ENCODE results near the gene DUSP1. TPM values are rescaled to one million over a fixed set of nuclear protein-coding genes. Genes with fewer than 3 reads are reported as not detected.

DUSP1 gene
- total RNA-seq, 1 experiment from 2014 or later: 594 TPM

- CTCF ChIA-PET: interaction anchor here (0.6 to 4.3 kb wide), 13 partner anchors 9 to 577 kb away, joined by 3 to 29 read pairs (median 3); no protein-coding TSS in a partner anchor
- no peak overlapping the region for H3K4me3 Mint-ChIP-seq (ENCODE audit: unreplicated experiment)
- POLR2A ChIA-PET: interaction anchor here (0.6 to 4.3 kb wide), 10 partner anchors 8 to 176 kb away, joined by 3 to 44 read pairs (median 3); partner anchors contain the start of gene DUSP1
These were observed 10.0 kb downstream of the DUSP1 start for GRCh38 chr5:172760959-172761358.

GRCh38 chr5:172760136-172760535 is 10.9 kb downstream of the DUSP1 start:
- Mint-ChIP-seq H3K27ac (ENCODE audit: low read depth, unreplicated experiment) (no peak overlapping the region), H3K4me3 (ENCODE audit: unreplicated experiment) (no peak overlapping the region), H3K4me1 (ENCODE audit: insufficient read depth, unreplicated experiment) (peaks cover 18% of the 10 kb centered on the region), H3K36me3 (ENCODE audit: insufficient read depth, unreplicated experiment) (peaks cover 36% of the 10 kb centered on the region), H3K27me3 (ENCODE audit: insufficient read depth, unreplicated experiment) (no peaks in the 10 kb centered on the region), H3K9me3 (ENCODE audit: unreplicated experiment) (peaks cover 17% of the 10 kb centered on the region)
- no peak for DNase-seq (ENCODE audit: unreplicated experiment)
- ChIA-PET POLR2A (interaction anchor here (0.7 to 4.3 kb wide), 10 partner anchors 9 to 168 kb away, joined by 3 to 44 read pairs (median 4); partner anchors contain the start of gene DUSP1), CTCF (interaction anchor here (0.6 to 4.3 kb wide), 8 partner anchors 27 to 340 kb away, joined by 3 to 29 read pairs (median 4); no protein-coding TSS in a partner anchor)
- intact Hi-C loops (cut with micrococcal nuclease): no loop called here
- no TSS peak for BruUV-seq (replicated peaks)
- no peak for TF ChIP-seq CTCF (IDR thresholded peaks at IDR 0.05; ENCODE audit: unreplicated experiment)

More at GRCh38 chr5:172760959-172761358, 10.0 kb downstream of the DUSP1 start:
- no peak for TF ChIP-seq CTCF (IDR thresholded peaks at IDR 0.05; ENCODE audit: unreplicated experiment)
- intact Hi-C loops (cut with micrococcal nuclease): no loop called here
- Mint-ChIP-seq H3K36me3 (ENCODE audit: insufficient read depth, unreplicated experiment) (peaks cover 45% of the 10 kb centered on the region), H3K9me3 (ENCODE audit: unreplicated experiment) (peaks cover 17% of the 10 kb centered on the region), H3K27ac (ENCODE audit: low read depth, unreplicated experiment) (no peak overlapping the region), H3K4me1 (ENCODE audit: insufficient read depth, unreplicated experiment) (peaks cover 26% of the 10 kb centered on the region), H3K27me3 (ENCODE audit: insufficient read depth, unreplicated experiment) (no peaks in the 10 kb centered on the region)
- peak; percentile 27 for DNase-seq (ENCODE audit: unreplicated experiment)
- BruUV-seq (replicated peaks): no TSS peak

GRCh38 chr5:172758834-172759149 is 12.2 kb downstream of the DUSP1 start:
- ChIA-PET POLR2A (interaction anchor here (0.6 to 4.3 kb wide), 10 partner anchors 8 to 1131 kb away, joined by 3 to 44 read pairs (median 4); partner anchors contain the start of gene DUSP1), CTCF (interaction anchor here (1.6 to 4.3 kb wide), 3 partner anchors 42 to 173 kb away, joined by 4 to 29 read pairs (median 14); no protein-coding TSS in a partner anchor)
- intact Hi-C loops (cut with micrococcal nuclease): no loop called here
- BruUV-seq (replicated peaks): no TSS peak
- H3K4me1 Mint-ChIP-seq (ENCODE audit: insufficient read depth, unreplicated experiment): peaks cover 12% of the 10 kb centered on the region
- no peak overlapping the region for H3K27ac Mint-ChIP-seq (ENCODE audit: low read depth, unreplicated experiment)
- peaks cover 17% of the 10 kb centered on the region for H3K9me3 Mint-ChIP-seq (ENCODE audit: unreplicated experiment)
- no peaks in the 10 kb centered on the region for H3K27me3 Mint-ChIP-seq (ENCODE audit: insufficient read depth, unreplicated experiment)
- peaks cover 23% of the 10 kb centered on the region for H3K36me3 Mint-ChIP-seq (ENCODE audit: insufficient read depth, unreplicated experiment)
- no peak for DNase-seq (ENCODE audit: unreplicated experiment)
- H3K4me3 Mint-ChIP-seq (ENCODE audit: unreplicated experiment): no peak overlapping the region
- TF ChIP-seq CTCF (IDR thresholded peaks at IDR 0.05; ENCODE audit: unreplicated experiment): no peak

GRCh38 chr5:172758077-172758833 is 12.7 kb downstream of the DUSP1 start:
- DNase-seq (ENCODE audit: unreplicated experiment): peak; percentile 98
- CTCF ChIA-PET: interaction anchor here (0.7 to 3.1 kb wide), 5 partner anchors 18 to 174 kb away, joined by 3 to 14 read pairs (median 5); no protein-coding TSS in a partner anchor
- no peak for TF ChIP-seq CTCF (IDR thresholded peaks at IDR 0.05; ENCODE audit: unreplicated experiment)
- peaks cover 18% of the 10 kb centered on the region for H3K36me3 Mint-ChIP-seq (ENCODE audit: insufficient read depth, unreplicated experiment)
- peaks cover 17% of the 10 kb centered on the region for H3K9me3 Mint-ChIP-seq (ENCODE audit: unreplicated experiment)
- peaks cover 12% of the 10 kb centered on the region for H3K4me1 Mint-ChIP-seq (ENCODE audit: insufficient read depth, unreplicated experiment)
- intact Hi-C loops (cut with micrococcal nuclease): no loop called here
- H3K27me3 Mint-ChIP-seq (ENCODE audit: insufficient read depth, unreplicated experiment): no peaks in the 10 kb centered on the region
- peak overlapping the region; percentile 76 for H3K27ac Mint-ChIP-seq (ENCODE audit: low read depth, unreplicated experiment)
- BruUV-seq (replicated peaks): TSS peak; percentile 79
- no peak overlapping the region for H3K4me3 Mint-ChIP-seq (ENCODE audit: unreplicated experiment)
- POLR2A ChIA-PET: interaction anchor here (0.6 to 5.3 kb wide), 15 partner anchors 8 to 1131 kb away, joined by 3 to 44 read pairs (median 4); partner anchors contain the start of gene DUSP1

Measured in MCF 10A (cell line).